ENCODE data around the gene STAMBP. TPM values are rescaled to one million over a fixed set of nuclear protein-coding genes. Genes with fewer than 3 reads are reported as not detected.

Gene STAMBP
- total and polyA plus RNA-seq, 2 donors (not counting 3 experiments of a cell fraction or from before 2014, with no cell fraction given) = 18.0 to 21.3 TPM

- dilution Hi-C loops (cut with MboI; ENCODE audit: extremely low pct_ligation_motif_present, low sequenced_read_pairs) (no loop called here), intact Hi-C loops (cut with micrococcal nuclease) (loop anchor here (1.0 to 10.0 kb wide), 7 partner anchors 24 to 567 kb away; partner anchors contain the start of genes BOLA3, DGUOK and TET3)
- Histone ChIP-seq H2AFZ (ENCODE audit: low read depth, low read length) (peak overlapping the region; percentile 88), H3K4me1 (ENCODE audit: control insufficient read depth, extremely low read depth, insufficient read depth, low read length) (peaks cover 17% of the 10 kb centered on the region), H3K79me2 (ENCODE audit: control insufficient read depth, insufficient read depth, low read length) (no peaks in the 10 kb centered on the region), H3K4me3 (replicated peaks in 1 of 3; ENCODE audit: insufficient read depth in 1 of 3, low read depth in 1 of 3, low read length in 3 of 3) (peak overlapping the region in 1 of 3 experiments; percentile 74), H3K9me3 (replicated peaks; ENCODE audit: control insufficient read depth, insufficient read depth, low read length) (no peaks in the 10 kb centered on the region), H4K20me1 (replicated peaks; ENCODE audit: control insufficient read depth, extremely low read depth, insufficient read depth, low read length) (no peaks in the 10 kb centered on the region), H3K27me3 (ENCODE audit: control insufficient read depth in 2 of 2, insufficient read depth in 2 of 2, low read length in 2 of 2) (peaks cover 5 to 10% of the 10 kb centered on the region in 2 experiments), H3K4me2 (ENCODE audit: insufficient read depth, low read length) (peak overlapping the region; percentile 97), H3K27ac (ENCODE audit: insufficient read depth, low read depth, low read length) (no peak overlapping the region), H3K9me1 (replicated peaks; ENCODE audit: control insufficient read depth, extremely low read depth, insufficient read depth, low read length) (no peaks in the 10 kb centered on the region), H3K9ac (replicated peaks; ENCODE audit: extremely low read depth, insufficient read depth, low read length) (no peak overlapping the region), H3K36me3 (ENCODE audit: control insufficient read depth in 2 of 2, extremely low read depth in 1 of 2, insufficient read depth in 2 of 2, low read length in 2 of 2) (no peaks in the 10 kb centered on the region)
- DNase-seq (ENCODE audit: low read depth, low spot score) = no peak
- ChIA-PET POLR2A (interaction anchor here (0.5 to 0.8 kb wide), 3 partner anchors 292 to 372 kb away, joined by 3 to 5 read pairs (median 3); partner anchors contain the start of gene MTHFD2), CTCF (interaction anchor here (0.5 to 5.7 kb wide), 37 partner anchors 11 to 704 kb away, joined by 3 to 180 read pairs (median 4); partner anchors contain the start of genes BOLA3, MOB1A, MTHFD2 and TET3)
- no peak for TF ChIP-seq CTCF (IDR thresholded peaks at IDR 0.05; ENCODE audit: extremely low read depth in 1 of 2, insufficient read depth in 1 of 2, low read depth in 1 of 2, low read length in 2 of 2)
- no peak for TF ChIP-seq MAX (IDR thresholded peaks at IDR 0.05; ENCODE audit: insufficient read depth, insufficient read length)
- no peak for TF ChIP-seq EZH2 (IDR thresholded peaks at IDR 0.05; ENCODE audit: borderline replicate concordance, low read depth, low read length, severe bottlenecking)
- TF ChIP-seq GATA2 (IDR thresholded peaks at IDR 0.05; ENCODE audit: insufficient read depth, insufficient read length, low read depth, low read length) = no peak
- no peak for TF ChIP-seq JUN (IDR thresholded peaks at IDR 0.05; ENCODE audit: borderline replicate concordance, insufficient read depth, insufficient read length, low read depth)
- TF ChIP-seq FOS (IDR thresholded peaks at IDR 0.05; ENCODE audit: borderline replicate concordance, insufficient read depth, low read length) = no peak
- TF ChIP-seq POLR2A (IDR thresholded peaks at IDR 0.05; ENCODE audit: low read depth, low read length) = no peak
- TF ChIP-seq MYC (IDR thresholded peaks at IDR 0.05; ENCODE audit: low read depth, low read length) = no peak
- no peak for TF ChIP-seq POLR2AphosphoS5 (IDR thresholded peaks at IDR 0.05; ENCODE audit: insufficient read depth, low read depth, low read length)
- BruUV-seq (replicated peaks) = no TSS peak
- FAIRE-seq = no peak
Measured at GRCh38 chr2:73827660-73828388, 937 bp upstream of the STAMBP start.
